HG03103 (cell line): Measurements from ENCODE around the gene PNPLA7.
"Not testable (repeated sequence)": the region's sequence is repeated elsewhere in the genome, so short reads cannot be mapped to it uniquely, and the experiment has no call there.

Source experiments
- ATAC-seq: cut with Tn5 transposase; IDR thresholded peaks from one replicate; pipeline ENCODE4 v1.9.1; 2021; ENCODE audit warnings: low read depth; ENCODE audit not compliant: unreplicated experiment

The PNPLA7 gene

GRCh38 chr9:137543237-137543963, 6.8 kb downstream of the PNPLA7 start:
- ATAC-seq: no peak

- no peak for ATAC-seq
These were observed 7.7 kb downstream of the PNPLA7 start for GRCh38 chr9:137542486-137542885.

- no peak for ATAC-seq
These were observed 9.7 kb downstream of the PNPLA7 start for GRCh38 chr9:137540536-137540935.

- ATAC-seq: no peak
These were observed 12.1 kb downstream of the PNPLA7 start for GRCh38 chr9:137538058-137538457.

GRCh38 chr9:137536594-137537131, 13.5 kb downstream of the PNPLA7 start:
- ATAC-seq: not testable (repeated sequence)

- ATAC-seq: no peak
These were observed 15.1 kb downstream of the PNPLA7 start for GRCh38 chr9:137535120-137535428.

- no peak for ATAC-seq
These were observed 15.7 kb downstream of the PNPLA7 start for GRCh38 chr9:137534256-137535119.

GRCh38 chr9:137532891-137533468, 17.2 kb downstream of the PNPLA7 start:
- ATAC-seq: not testable (repeated sequence)

- no peak for ATAC-seq
These were observed 19.0 kb downstream of the PNPLA7 start for GRCh38 chr9:137531099-137531765.

- no peak for ATAC-seq
These were observed 19.9 kb downstream of the PNPLA7 start for GRCh38 chr9:137530331-137530730.

GRCh38 chr9:137524981-137525317, 25.3 kb downstream of the PNPLA7 start:
- no peak for ATAC-seq

- ATAC-seq: no peak
These were observed 25.8 kb downstream of the PNPLA7 start for GRCh38 chr9:137524161-137524980.

- ATAC-seq: no peak
These were observed 27.3 kb downstream of the PNPLA7 start for GRCh38 chr9:137522746-137523455.

- ATAC-seq: no peak
These were observed 28.7 kb downstream of the PNPLA7 start for GRCh38 chr9:137521405-137521985.

GRCh38 chr9:137520614-137521404, 29.4 kb downstream of the PNPLA7 start:
- ATAC-seq: no peak

GRCh38 chr9:137519553-137519952, 30.6 kb downstream of the PNPLA7 start:
- no peak for ATAC-seq

- ATAC-seq: not testable (repeated sequence)
These were observed 31.3 kb downstream of the PNPLA7 start for GRCh38 chr9:137518661-137519459.
